Stimulated activated CD8-positive, alpha-beta memory T cell treated with anti-CD3 and anti-CD28 coated beads, Interleukin-15, amount 100 ng/mL, for 1 hour (primary cell): ENCODE data around the gene PHACTR1.

Source experiments
- DNase-seq: peaks from one replicate; pipeline ENCODE4 v3.0.0-alpha.2; 2020; ENCODE audit warnings: low read depth

PHACTR1 gene

DNA sequence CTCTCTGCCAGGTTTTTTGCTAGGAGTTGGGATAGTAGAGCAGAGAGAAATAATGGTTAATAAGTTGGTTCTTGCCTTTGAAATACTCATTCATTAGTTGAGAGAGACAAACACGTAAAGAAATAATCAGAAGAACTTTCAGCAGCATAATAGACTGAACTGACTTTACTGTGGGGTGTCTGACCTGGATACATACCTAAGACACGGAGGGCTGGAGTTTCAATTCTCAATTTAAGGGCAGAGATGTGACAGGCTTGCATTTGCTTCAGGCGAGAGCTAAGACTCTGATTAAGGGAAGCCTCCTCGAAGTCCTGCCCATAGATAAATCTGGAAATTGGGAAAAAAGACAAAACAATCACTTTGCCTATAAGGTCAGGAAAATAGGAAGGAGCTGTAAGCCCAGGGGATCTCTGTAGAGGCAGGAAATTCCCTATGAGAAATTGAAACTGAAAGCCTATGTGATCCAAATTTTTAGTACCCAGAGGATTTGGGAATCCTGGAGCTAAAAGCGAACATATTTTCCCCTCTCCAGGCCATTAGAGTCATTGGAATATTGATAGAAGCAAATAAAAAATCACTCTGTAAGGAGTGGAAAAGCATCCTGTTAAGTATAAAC, 276.8 kb downstream of the PHACTR1 start:
- no peak for DNase-seq

DNA sequence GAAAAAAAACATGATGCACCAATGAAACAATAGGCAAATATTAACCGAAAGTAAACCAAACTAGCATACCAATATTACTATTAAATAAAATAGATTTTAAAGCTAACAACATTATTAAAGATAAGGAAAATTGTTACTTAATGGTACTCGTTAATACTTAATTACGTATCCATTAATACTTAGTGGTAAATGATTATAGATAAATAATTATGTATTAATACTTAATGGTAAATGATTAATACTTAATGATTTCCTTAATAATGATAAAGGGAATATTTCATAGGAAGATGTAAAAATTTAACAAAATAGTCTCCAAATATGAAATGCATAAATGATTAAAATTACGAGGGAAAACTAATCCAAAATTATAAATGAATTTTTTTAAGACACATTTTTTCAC, 278.9 kb downstream of the PHACTR1 start:
- no peak for DNase-seq

GRCh38 chr6:13000537-13000936, 284.0 kb downstream of the PHACTR1 start:
- DNase-seq = no peak

DNA sequence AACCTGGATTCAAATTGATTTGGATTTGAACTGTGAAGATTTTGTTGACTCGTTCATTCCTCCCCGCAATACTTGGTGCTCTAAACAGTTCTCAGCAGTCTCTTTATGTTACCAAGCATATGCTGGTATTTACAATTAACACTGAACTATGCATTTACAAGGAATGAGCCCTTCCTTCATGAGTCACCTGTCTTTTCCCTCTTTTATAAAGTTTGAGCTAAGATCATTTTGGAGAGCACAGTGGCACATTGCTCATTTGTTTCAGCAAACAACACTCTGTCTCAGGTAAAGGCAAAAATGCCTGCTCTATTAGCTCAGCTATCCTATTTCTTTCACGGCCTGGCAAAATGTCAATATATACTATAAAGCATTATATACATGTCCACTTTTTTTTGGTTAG, 285.4 kb downstream of the PHACTR1 start:
- no peak for DNase-seq

DNA sequence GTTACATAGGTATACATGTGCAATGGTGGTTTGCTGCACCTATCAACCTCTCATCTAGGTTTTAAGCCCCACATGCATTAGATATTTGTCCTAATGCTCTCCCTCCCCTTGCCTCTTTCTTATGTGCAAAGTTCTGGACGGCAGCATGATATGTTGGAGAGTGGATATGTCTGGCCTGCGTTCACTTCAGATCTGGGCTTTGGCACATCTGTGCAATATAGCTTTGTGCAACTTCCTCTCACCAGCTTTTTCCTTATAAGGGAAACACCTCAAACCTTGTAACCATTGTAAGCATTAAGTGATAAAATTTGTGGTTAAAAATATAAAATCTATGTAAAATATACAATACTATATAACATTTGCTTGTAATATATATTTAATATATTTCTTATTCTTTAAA, 288.0 kb downstream of the PHACTR1 start:
- no peak for DNase-seq

GRCh38 chr6:13005994-13006393, 289.4 kb downstream of the PHACTR1 start:
- no peak for DNase-seq

- no peak for DNase-seq
These were observed 290.2 kb downstream of the PHACTR1 start for GRCh38 chr6:13006578-13007300.

DNA sequence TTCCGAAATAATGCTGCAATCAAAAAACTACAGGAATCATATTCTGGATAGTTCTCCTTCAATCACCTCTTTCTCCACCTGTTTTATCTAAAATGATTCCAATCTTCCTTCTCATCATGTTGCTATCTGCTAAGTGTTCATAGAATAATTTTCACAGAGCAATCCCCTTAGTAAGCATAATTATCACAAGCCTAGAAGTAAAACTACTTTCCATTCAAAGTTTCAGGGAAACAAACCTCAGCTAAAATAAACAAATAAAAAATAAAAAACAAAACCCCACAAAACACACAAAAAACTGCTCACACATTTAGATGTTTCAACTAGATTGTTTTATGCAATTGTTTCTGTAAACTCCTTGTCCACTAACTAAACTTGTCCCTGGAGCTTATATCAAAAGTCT, 291.2 kb downstream of the PHACTR1 start:
- DNase-seq = no peak

DNA sequence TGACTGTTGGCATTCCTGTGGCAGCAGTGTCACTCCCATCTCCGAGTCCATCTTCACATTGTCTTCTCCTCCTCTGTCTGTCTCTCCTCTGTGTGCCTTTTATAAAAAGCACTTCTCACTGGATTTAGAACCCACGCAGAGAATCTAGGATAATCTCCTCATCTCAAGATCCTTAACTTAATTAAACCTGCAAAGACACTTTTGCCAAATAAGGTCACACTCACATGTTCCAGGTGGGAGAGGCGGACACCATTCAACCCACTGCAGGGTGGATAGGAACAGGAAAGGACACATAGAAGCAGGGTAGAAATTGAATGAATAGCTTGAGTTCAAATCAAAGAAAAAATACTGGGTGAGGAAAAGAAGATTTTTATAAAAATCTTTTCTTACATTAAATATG, 292.5 kb downstream of the PHACTR1 start:
- DNase-seq = no peak

- DNase-seq = no peak
These were observed 292.9 kb downstream of the PHACTR1 start for GRCh38 chr6:13009461-13009860.

GRCh38 chr6:13011612-13012146, 295.1 kb downstream of the PHACTR1 start:
- no peak for DNase-seq

DNA sequence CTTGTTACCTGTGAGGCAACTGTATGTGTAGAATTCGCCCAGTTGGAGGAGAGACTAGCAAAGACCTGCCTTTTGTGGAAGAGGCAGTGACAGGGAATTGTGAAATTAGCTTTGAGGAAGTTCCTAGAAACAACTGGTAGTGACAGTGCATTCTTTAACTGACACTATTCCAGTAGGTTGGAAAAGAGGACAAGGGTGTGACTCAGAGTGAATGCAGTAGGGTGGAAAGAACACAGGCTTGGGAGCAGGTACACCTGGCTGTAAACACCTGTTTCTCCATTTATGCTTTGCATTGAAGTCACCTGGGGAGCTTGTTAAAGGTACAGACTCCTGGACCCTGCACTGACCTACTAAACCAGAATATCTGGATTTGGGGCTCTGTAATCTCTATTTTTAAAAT, 295.7 kb downstream of the PHACTR1 start:
- DNase-seq = no peak

GRCh38 chr6:13012977-13013680, 296.6 kb downstream of the PHACTR1 start:
- no peak for DNase-seq

GRCh38 chr6:13013681-13014503, 297.3 kb downstream of the PHACTR1 start:
- no peak for DNase-seq

GRCh38 chr6:13014504-13015378, 298.2 kb downstream of the PHACTR1 start:
- no peak for DNase-seq

DNA sequence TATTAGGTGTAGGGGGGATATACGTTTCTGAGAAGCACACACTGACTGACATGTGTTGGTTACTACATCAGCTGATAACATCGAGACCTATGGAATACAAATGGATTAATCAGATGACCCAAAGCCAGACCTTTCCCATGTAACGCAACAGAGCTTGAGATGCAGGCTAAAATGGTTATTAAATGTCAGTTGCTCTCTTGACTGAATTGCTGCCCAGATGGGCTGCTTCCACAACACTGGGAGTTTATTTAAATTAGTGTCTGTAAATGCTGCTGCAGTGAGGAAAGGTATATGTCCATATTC, 298.8 kb downstream of the PHACTR1 start:
- DNase-seq = no peak

- DNase-seq = no peak
These were observed 308.0 kb downstream of the PHACTR1 start for GRCh38 chr6:13024616-13025015.

DNA sequence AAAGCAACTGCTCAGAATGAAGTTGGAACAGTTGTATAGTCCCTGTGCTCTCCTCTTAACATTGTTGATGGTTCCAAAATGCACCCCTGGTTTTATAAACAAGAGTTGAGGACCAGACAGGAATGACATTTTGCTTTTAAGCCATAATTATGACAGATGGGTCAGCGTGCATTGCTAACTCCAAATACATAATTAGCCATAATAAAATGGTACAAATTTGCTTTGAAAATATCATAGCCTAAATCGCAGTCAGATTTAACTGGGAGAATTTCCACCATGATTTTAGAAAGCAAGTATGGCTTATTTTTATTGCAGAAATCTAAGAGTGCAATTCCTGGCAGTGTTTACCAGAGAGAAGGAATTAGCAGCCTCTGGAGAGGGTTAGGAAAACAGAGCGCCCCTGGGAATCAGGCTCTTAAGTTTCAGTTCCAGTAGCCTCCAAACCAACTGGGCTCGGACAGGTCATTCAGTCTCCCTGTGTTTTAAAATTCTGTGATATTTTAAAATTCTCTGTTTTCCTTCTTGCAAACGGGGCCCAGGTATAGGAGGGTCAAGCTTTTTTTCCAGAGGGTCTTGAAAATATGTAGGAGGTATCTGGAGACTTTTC, 309.4 kb downstream of the PHACTR1 start:
- DNase-seq = no peak

GRCh38 chr6:13026557-13026956, 310.0 kb downstream of the PHACTR1 start:
- no peak for DNase-seq

- DNase-seq = no peak
These were observed 310.6 kb downstream of the PHACTR1 start for GRCh38 chr6:13027207-13027606.

- no peak for DNase-seq
These were observed 313.8 kb downstream of the PHACTR1 start for GRCh38 chr6:13030396-13030795.
